Measurements from ENCODE around the gene ATP1A2.

The ATP1A2 gene

GRCh38 chr1:160084771-160085321 lies 30.7 kb upstream of the ATP1A2 start:
- in situ Hi-C loops (cut with HindIII; ENCODE audit: low sequenced_read_pairs): no loop called here

GRCh38 chr1:160085686-160086455 lies 29.7 kb upstream of the ATP1A2 start:
- in situ Hi-C loops (cut with HindIII; ENCODE audit: low sequenced_read_pairs): no loop called here

GRCh38 chr1:160086456-160086892 lies 29.1 kb upstream of the ATP1A2 start:
- in situ Hi-C loops (cut with HindIII; ENCODE audit: low sequenced_read_pairs): no loop called here

- in situ Hi-C loops (cut with HindIII; ENCODE audit: low sequenced_read_pairs): no loop called here
Observed at GRCh38 chr1:160087118-160087662, 28.4 kb upstream of the ATP1A2 start.

GRCh38 chr1:160089883-160090282 lies 25.7 kb upstream of the ATP1A2 start:
- in situ Hi-C loops (cut with HindIII; ENCODE audit: low sequenced_read_pairs): no loop called here

GRCh38 chr1:160090760-160091159 lies 24.8 kb upstream of the ATP1A2 start:
- in situ Hi-C loops (cut with HindIII; ENCODE audit: low sequenced_read_pairs): no loop called here

GRCh38 chr1:160091666-160092223 lies 23.8 kb upstream of the ATP1A2 start:
- in situ Hi-C loops (cut with HindIII; ENCODE audit: low sequenced_read_pairs): no loop called here

- in situ Hi-C loops (cut with HindIII; ENCODE audit: low sequenced_read_pairs): no loop called here
Observed at GRCh38 chr1:160092366-160093068, 23.0 kb upstream of the ATP1A2 start.

GRCh38 chr1:160093069-160093395 lies 22.5 kb upstream of the ATP1A2 start:
- in situ Hi-C loops (cut with HindIII; ENCODE audit: low sequenced_read_pairs): no loop called here

GRCh38 chr1:160093624-160094290 lies 21.8 kb upstream of the ATP1A2 start:
- in situ Hi-C loops (cut with HindIII; ENCODE audit: low sequenced_read_pairs): no loop called here

- in situ Hi-C loops (cut with HindIII; ENCODE audit: low sequenced_read_pairs): no loop called here
Observed at GRCh38 chr1:160094291-160094625, 21.3 kb upstream of the ATP1A2 start.

- in situ Hi-C loops (cut with HindIII; ENCODE audit: low sequenced_read_pairs): no loop called here
Observed at GRCh38 chr1:160094806-160095205, 20.8 kb upstream of the ATP1A2 start.

- in situ Hi-C loops (cut with HindIII; ENCODE audit: low sequenced_read_pairs): no loop called here
Observed at GRCh38 chr1:160095382-160096105, 20.0 kb upstream of the ATP1A2 start.

GRCh38 chr1:160096274-160097116 lies 19.1 kb upstream of the ATP1A2 start:
- in situ Hi-C loops (cut with HindIII; ENCODE audit: low sequenced_read_pairs): no loop called here

GRCh38 chr1:160097151-160097910 lies 18.2 kb upstream of the ATP1A2 start:
- in situ Hi-C loops (cut with HindIII; ENCODE audit: low sequenced_read_pairs): no loop called here

GRCh38 chr1:160097911-160098851 lies 17.4 kb upstream of the ATP1A2 start, which contains the start of gene IGSF8:
Gene IGSF8, minus strand, starts transcription at chr1:160098619. Its CDS starts 147 bp downstream, at chr1:160098472.
- in situ Hi-C loops (cut with HindIII; ENCODE audit: low sequenced_read_pairs): no loop called here

- in situ Hi-C loops (cut with HindIII; ENCODE audit: low sequenced_read_pairs): no loop called here
Observed at GRCh38 chr1:160098852-160099561, 16.6 kb upstream of the ATP1A2 start.
